Panc1 (cell line): ENCODE data around the gene DHX32. TPM values are rescaled to one million over a fixed set of nuclear protein-coding genes. Genes with fewer than 3 reads are reported as not detected.

Experiments used
- ATAC-seq: fragments of 200-7000 bp; cut with Tn5 transposase; 2 replicates; pipeline ENCODE4 v1.9.1; 2020; ENCODE audit warnings: mild to moderate bottlenecking, moderate library complexity
- BruUV-seq: library from RNA; stranded (reverse); fragments of 400-500 nt; replicated peaks from 2 replicates; lab custom pipeline; 2021; lab: Mats Ljungman, UMichigan
- CTCF ChIA-PET: fragments of 300-600 bp; sonication (Branson Sonifier 250); formaldehyde crosslinking; loops from one replicate; lab custom pipeline; 2022; ENCODE audit warnings: antibody characterized with exemption; lab: Charles Lee
- POLR2A ChIA-PET: fragments of 300-600 bp; sonication (Branson Sonifier 250); formaldehyde crosslinking; loops from one replicate; lab custom pipeline; 2022; ENCODE audit warnings: antibody characterized with exemption; lab: Charles Lee
- DNase-seq: peaks from one replicate; pipeline ENCODE4 v3.0.0-alpha.2; 2010; ENCODE audit warnings: low read depth, low spot score
- H3K27ac ChIP-seq: 2 replicates; pipeline ENCODE4 v1.5.1; 2011; ENCODE audit warnings: mild to moderate bottlenecking, low read length, inconsistent platforms
- H3K27me3 ChIP-seq: fragments of 200-500 bp; sonication (Bioruptor generic); 2 replicates; pipeline ENCODE4 v1.6.0; 2014; ENCODE audit warnings: low read length, inconsistent platforms; ENCODE audit not compliant: control insufficient read depth, insufficient read depth
- H3K36me3 ChIP-seq: fragments of 200-500 bp; sonication (Bioruptor generic); 2 replicates; pipeline ENCODE4 v1.5.1; 2014; ENCODE audit warnings: inconsistent platforms, mild to moderate bottlenecking, low read length, moderate library complexity; ENCODE audit not compliant: control insufficient read depth, insufficient read depth
- H3K4me1 ChIP-seq: 2 replicates; pipeline ENCODE4 v1.5.1; 2011; ENCODE audit warnings: inconsistent platforms, mild to moderate bottlenecking, low read length, moderate library complexity; ENCODE audit not compliant: control insufficient read depth, insufficient read depth
- H3K4me3 ChIP-seq, 2 experiments: 2 replicates each; pipeline ENCODE4 v1.5.1; 2011 to 2012; ENCODE audit warnings: low read depth in 2 of 2, low read length in 2 of 2, mild to moderate bottlenecking in 2 of 2, inconsistent platforms in 1 of 2, moderate library complexity in 1 of 2
- H3K9me3 ChIP-seq: fragments of 200-500 bp; sonication (Bioruptor generic); 2 replicates; pipeline ENCODE4 v1.5.1; 2014; ENCODE audit warnings: low read depth, mild to moderate bottlenecking, inconsistent platforms, low read length, moderate library complexity; ENCODE audit not compliant: control insufficient read depth, insufficient read depth
- CTCF ChIP-seq: fragments of 450-650 bp; IDR thresholded peaks from 2 replicates; pipeline ENCODE4 v1.5.1; 2017; ENCODE audit warnings: mild to moderate bottlenecking
- POLR2AphosphoS5 ChIP-seq: IDR thresholded peaks from 2 replicates; pipeline ENCODE4 v1.6.1; 2012; ENCODE audit warnings: mild to moderate bottlenecking, low read depth, low read length, moderate library complexity
- REST ChIP-seq, 2 experiments: IDR thresholded peaks; 2 replicates each; pipeline ENCODE4 v1.6.1; 2011 to 2012; ENCODE audit warnings: low read depth in 2 of 2, control low read depth in 1 of 2, low read length in 1 of 2, mild to moderate bottlenecking in 1 of 2, moderate library complexity in 1 of 2; ENCODE audit not compliant: insufficient read depth in 1 of 2
- SIN3A ChIP-seq: IDR thresholded peaks from 2 replicates; pipeline ENCODE4 v1.6.1; 2012; ENCODE audit warnings: low read depth, mild to moderate bottlenecking, low read length, moderate library complexity, borderline replicate concordance; ENCODE audit not compliant: insufficient read depth
- TCF7L2 ChIP-seq: IDR thresholded peaks from 2 replicates; pipeline ENCODE4 v1.6.1; 2011; ENCODE audit warnings: mild to moderate bottlenecking, low read depth, low read length, inconsistent platforms
- in situ Hi-C: cut with HindIII; loops from 2 replicates; pipeline ENCODE4 v1.10.0; 2016; ENCODE audit warnings: low sequenced_read_pairs, low pct_unique_long_range_greater_than_20kb
- intact Hi-C: fragments of 100-400 bp; cut with micrococcal nuclease; formaldehyde crosslinking; loops from one replicate; pipeline ENCODE4 v1.10.0; 2022; ENCODE audit not compliant: unreplicated experiment
- microRNA-seq: library from miRNA; unstranded; fragments of <30 nt; microRNA quantifications from one replicate; pipeline ENCODE4 v1.1.0, GENCODE V29; 2020; ENCODE audit not compliant: unreplicated experiment
- total RNA-seq: library from RNA; stranded (reverse); gene quantifications from one replicate; pipeline ENCODE4 v1.2.1, GENCODE V29; 2021; ENCODE audit not compliant: unreplicated experiment

DHX32 gene
- total RNA-seq, 1 experiment from 2014 or later = 117 TPM

- Histone ChIP-seq H3K4me1 (no peaks in the 10 kb centered on the region), H3K27me3 (no peaks in the 10 kb centered on the region), H3K4me3 (no peak overlapping the region), H3K9me3 (no peaks in the 10 kb centered on the region), H3K36me3 (peaks cover 5% of the 10 kb centered on the region), H3K27ac (no peak overlapping the region)
- ATAC-seq (no peak), DNase-seq (no peak)
- in situ Hi-C loops (no loop called here), intact Hi-C loops (no loop called here)
- no TSS peak for BruUV-seq
- ChIA-PET POLR2A (interaction anchor here (0.5 kb wide), 1 partner anchor 73 kb away, joined by 3 read pairs; the partner anchor contains the start of gene EDRF1), CTCF (no interaction called here)
- TF ChIP-seq CTCF = no peak
- peak; percentile 56; the same call in 1 of the 2 replicates for TF ChIP-seq TCF7L2
Observed at GRCh38 chr10:125792342-125793300, 88.5 kb downstream of the DHX32 start.

GRCh38 chr10:125788156-125789034 lies 92.7 kb downstream of the DHX32 start:
- Histone ChIP-seq H3K27me3 (no peaks in the 10 kb centered on the region), H3K4me1 (no peaks in the 10 kb centered on the region), H3K36me3 (no peaks in the 10 kb centered on the region; the same call in 1 of the 2 replicates), H3K9me3 (no peaks in the 10 kb centered on the region), H3K4me3 (no peak overlapping the region), H3K27ac (no peak overlapping the region)
- peak; percentile 40 for ATAC-seq
- POLR2A ChIA-PET = no interaction called here
- no peak for DNase-seq
- in situ Hi-C loops (no loop called here), intact Hi-C loops (no loop called here)
- no peak for TF ChIP-seq TCF7L2
- TF ChIP-seq POLR2AphosphoS5 = no peak
- TF ChIP-seq REST (IDR thresholded peaks at IDR 0.05; ENCODE audit: insufficient read depth in 1 of 2, low read depth in 2 of 2, low read length in 1 of 2) = no peak
- TF ChIP-seq SIN3A = no peak
- TF ChIP-seq CTCF = no peak
- CTCF ChIA-PET = no interaction called here
- no TSS peak for BruUV-seq

Small RNAs within 50 kb of the gene (microRNA-seq; reads per million reads assigned to microRNA genes)
- 0.95 reads per million for gene MIR4484

Other genes with a start within 250 kb of the DHX32 start
- not detected for gene TEX36, start 198.1 kb downstream of the DHX32 start, total RNA-seq
- 36.3 TPM for gene EDRF1, start 161.6 kb downstream of the DHX32 start, total RNA-seq
- not detected for gene MMP21, start 105.5 kb downstream of the DHX32 start, total RNA-seq
- 103 TPM for gene UROS, start 58.0 kb downstream of the DHX32 start, total RNA-seq
- gene BCCIP, start 57.7 kb downstream of the DHX32 start, total RNA-seq = 123 TPM
- gene FANK1, start 15.3 kb upstream of the DHX32 start, total RNA-seq = 19.1 TPM